Muscle of back (tissue), 13 donors: Measurements from ENCODE around the gene OR51I2. TPM values are rescaled to one million over a fixed set of nuclear protein-coding genes. Genes with fewer than 3 reads are reported as not detected.

ENCODE experiments used
- DNase-seq, 3 donors: peaks; one replicate each; pipeline versions ENCODE4 v3.0.0 to v3.0.0-alpha.2; 2013
- long read RNA-seq, 9 donors: transcript quantifications; one replicate each; lab custom pipeline, GENCODE V29; 2026
- polyA plus RNA-seq, 10 donors: library from polyadenylated mRNA; unstranded; fragments of 120-200 nt; gene quantifications; one replicate each; pipeline ENCODE4 v1.2.1, GENCODE V29; 2013; ENCODE audit not compliant: insufficient read length in 10 of 10

OR51I2 gene, protein sequence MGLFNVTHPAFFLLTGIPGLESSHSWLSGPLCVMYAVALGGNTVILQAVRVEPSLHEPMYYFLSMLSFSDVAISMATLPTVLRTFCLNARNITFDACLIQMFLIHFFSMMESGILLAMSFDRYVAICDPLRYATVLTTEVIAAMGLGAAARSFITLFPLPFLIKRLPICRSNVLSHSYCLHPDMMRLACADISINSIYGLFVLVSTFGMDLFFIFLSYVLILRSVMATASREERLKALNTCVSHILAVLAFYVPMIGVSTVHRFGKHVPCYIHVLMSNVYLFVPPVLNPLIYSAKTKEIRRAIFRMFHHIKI
- polyA plus RNA-seq, result not detected
- long read RNA-seq, donor 1, result 0 reads
- long read RNA-seq, donor 2, result 0 reads
- long read RNA-seq, donor 3, result 0 reads
- long read RNA-seq, donor 4, result 0 reads
- long read RNA-seq, donor 5, result 0 reads
- long read RNA-seq, donor 6, result 0 reads
- long read RNA-seq, donor 7, result 0 reads
- long read RNA-seq, donor 8, result 0 reads
- long read RNA-seq, donor 9, result 0 reads

DNA sequence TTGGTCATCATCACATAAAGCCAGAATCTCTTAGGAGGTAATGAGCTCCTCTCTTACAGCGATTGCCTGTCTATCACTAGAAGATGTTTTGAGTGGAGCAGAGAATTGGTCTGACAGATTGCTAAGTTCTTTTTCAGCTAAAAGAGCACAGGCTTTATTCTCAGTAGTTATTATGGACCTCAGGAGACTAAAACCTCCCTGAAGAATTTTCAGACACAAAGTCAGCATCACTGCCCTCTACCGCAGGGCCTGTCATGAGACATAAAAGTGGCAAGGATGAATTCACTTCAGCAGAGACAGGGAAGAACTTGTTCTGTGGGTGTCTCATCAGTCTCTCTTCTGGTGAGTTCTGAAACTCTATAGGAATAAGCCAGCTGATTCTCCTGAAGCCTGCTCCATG lies at the start of gene OR51I2:
Gene OR51I2 (plus strand): TSS at position 301 of the 400 bp plus-strand sequence. CDS start 4,166 bp downstream, outside the sequence.
- DNase-seq, result no peak

GRCh38 chr11:5405173-5405572 lies 44.0 kb upstream of the OR51I2 start:
- no peak for DNase-seq

- no peak for DNase-seq
These were observed 28.1 kb upstream of the OR51I2 start for GRCh38 chr11:5420993-5421392.

- no peak for DNase-seq
These were observed 27.3 kb upstream of the OR51I2 start, which contains the start of gene OR51Q1 for GRCh38 chr11:5421811-5422210. Gene OR51Q1, plus strand, starts transcription at chr11:5422111. Its CDS starts 90 bp downstream, at chr11:5422201.

- no peak for DNase-seq
These were observed 26.0 kb upstream of the OR51I2 start for GRCh38 chr11:5423131-5423530.

- DNase-seq, result no peak
These were observed 7.7 kb upstream of the OR51I2 start, which contains the start of gene OR51I1 for GRCh38 chr11:5441414-5441813. Gene OR51I1, minus strand, starts transcription at chr11:5441514. Its CDS starts 0 bp downstream, at chr11:5441514.

DNA sequence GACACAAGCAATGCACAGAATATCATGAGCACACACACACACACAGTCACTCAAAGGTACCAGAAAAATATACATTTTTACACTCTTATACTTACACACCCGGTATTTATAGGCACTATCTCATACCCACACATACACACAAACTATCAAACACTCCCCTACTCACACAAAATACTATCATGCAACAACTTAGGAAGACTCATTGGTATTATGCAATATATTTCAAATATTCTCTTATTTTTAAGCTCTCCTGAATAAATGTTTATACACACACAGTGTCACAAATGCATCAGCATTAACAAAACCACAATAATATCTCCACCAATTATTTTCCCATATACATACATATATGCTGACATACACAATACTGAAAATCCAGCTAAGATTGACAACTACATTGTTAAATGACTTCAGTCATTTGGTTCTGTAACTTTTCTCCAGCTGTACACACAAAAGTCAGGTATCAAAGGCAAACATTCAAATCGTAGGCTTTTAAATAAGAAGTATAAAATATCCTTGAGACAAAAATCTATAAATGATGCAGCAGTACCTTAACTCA lies 5.2 kb upstream of the OR51I2 start:
- no peak for DNase-seq

- DNase-seq, result no peak
These were observed 309 bp downstream of the OR51I2 start for GRCh38 chr11:5449432-5449831.

DNA sequence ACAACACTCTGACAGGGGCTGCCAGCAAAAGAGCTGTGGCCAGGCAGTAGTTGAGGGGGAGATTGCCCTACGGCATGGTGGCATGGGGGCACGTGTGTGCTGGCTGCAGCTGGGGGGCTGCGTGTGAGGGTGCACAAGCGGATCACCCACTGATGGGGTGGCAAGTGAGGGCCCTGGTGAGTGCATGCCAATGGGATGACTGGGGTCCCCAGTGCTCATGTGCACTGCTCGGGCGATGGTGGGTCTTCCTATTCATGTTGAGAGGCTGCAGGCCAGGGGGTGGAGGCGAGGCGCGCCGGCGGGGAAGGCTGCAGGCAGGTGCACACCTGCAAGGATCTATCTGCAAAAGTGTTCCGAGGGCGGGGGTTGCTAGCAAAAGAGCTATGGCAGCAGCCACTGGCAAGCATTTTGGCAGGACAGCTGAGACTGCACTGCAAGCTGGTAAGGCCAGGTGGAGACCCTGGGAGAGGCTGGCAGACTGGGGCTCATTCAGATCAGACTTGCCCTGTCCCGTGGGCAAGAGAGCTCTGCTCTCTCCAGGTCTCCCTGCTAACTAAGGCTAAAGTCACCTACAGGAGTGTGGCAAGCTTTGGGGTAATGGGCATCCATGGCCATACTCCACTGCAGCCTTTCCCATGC lies 12.0 kb downstream of the OR51I2 start:
- DNase-seq, result no peak

GRCh38 chr11:5467527-5467926 lies 18.4 kb downstream of the OR51I2 start:
- DNase-seq, result no peak

DNA sequence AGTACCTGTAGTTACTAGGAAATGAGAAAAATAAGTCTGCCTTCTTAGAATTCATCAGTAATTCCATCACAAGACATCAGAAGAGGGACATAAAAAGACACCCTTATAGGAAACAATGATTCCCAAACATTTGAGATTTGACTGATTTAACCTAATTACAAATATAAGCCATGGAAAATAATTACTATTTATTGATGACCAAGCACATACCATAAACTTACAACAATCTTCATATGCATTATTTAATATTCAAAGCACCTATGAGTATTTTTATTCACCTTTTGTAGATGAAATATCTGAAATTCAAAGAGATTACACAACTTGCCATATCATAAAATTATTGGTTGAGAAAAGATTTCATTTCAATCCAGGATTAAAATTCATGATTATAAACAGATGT lies 24.8 kb downstream of the OR51I2 start:
- no peak for DNase-seq

GRCh38 chr11:5476186-5476819 lies 27.2 kb downstream of the OR51I2 start:
- peak; percentile 18 to 34 (median 20) for DNase-seq

DNA sequence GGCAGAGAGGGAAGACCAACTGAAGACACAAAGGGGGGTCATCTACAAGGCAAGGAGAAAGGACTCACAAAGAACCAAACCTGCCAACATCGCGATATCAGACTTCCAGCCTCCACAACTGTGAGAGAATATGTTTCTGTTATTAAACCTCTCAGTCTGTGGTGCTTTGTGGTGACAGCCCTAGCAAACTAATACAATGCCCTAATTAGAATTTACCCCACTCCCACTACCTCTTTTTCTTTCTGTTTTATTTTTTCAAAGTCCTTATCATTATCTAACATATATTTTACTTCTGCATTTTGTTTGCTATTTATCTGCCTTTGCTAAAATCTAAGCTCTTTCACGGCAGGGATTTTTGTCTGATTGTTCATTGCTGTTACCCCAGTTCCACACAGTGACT lies 36.9 kb downstream of the OR51I2 start:
- DNase-seq, result no peak

- DNase-seq, result no peak
These were observed 37.3 kb downstream of the OR51I2 start for GRCh38 chr11:5486421-5486820.

DNA sequence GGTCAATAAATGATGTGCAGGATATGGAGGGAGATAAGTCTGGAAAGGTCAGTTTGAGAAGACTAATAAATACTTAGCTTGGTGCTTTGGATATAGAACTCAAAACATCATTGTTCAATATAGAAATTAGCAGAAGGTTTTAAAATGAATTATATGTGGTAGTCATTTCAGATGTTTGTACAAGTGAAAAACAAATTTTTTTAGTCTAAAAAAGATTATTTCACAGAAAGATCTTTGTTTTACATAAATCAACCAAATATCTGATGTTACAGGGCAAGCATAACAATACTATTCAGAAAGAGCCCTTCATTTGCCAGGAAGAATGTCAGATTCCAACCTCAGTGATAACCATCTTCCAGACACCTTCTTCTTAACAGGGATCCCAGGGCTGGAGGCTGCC lies 39.3 kb downstream of the OR51I2 start, which contains the start of gene OR52D1:
Gene OR52D1 (plus strand): TSS at position 301 of the 400 bp plus-strand sequence. CDS start 22 bp downstream, at position 323.
- DNase-seq, result no peak

- DNase-seq, result no peak
These were observed 39.8 kb downstream of the OR51I2 start for GRCh38 chr11:5488798-5489399.

DNA sequence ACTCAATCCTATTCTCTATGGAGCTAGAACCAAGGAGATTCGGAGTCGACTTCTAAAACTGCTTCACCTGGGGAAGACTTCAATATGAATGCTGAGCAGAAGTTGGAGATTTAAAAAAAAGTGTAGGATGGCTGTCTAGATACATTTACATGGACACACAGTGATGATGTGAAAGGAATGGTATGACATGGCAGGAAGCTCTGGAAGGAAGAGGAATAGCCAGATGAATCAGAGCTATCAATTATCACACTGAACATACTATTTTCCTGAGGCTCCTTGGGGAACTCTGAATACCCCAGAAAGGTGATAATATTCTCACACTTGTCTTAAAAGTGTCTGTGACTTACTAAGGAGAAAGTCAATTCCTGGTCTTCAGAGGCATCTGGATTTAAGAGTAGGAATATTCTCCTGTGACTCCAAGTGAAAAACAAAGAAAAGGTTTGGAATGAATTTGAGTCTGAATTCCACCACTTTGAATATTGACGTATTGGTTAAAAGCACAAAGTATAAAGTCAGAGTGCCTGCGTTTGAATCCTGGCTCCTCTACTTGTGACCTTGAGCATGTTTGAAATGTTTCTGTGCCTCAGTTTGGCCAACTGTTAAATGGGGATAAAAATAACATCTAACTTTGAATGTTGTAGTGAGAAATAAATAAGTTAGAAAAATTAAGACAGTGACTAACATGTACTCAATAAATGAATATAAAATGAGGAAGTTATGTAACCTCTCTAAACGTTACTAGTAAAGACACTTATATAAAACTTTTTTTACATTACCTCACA lies 40.6 kb downstream of the OR51I2 start:
- peak in 1 of 3 donors; percentile 7 for DNase-seq

DNA sequence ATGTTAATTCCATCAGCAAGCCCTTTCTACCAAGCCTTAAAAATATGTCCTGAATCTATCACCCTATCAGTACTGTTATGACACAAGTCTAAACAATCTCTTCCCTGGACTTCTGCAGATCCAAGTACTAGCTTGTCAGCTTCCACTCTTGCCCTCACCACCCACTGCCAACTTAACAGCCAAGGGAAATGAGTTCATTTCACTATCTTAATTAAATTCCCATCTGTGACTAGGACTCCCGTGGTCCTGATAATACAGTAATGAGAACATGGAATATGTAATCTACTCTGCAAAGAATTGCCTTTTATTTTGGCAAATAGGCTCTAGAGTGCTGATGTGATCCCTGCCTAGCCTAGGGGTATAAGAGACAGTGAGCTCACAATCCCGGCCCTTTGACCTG lies 50.5 kb downstream of the OR51I2 start:
- DNase-seq, result no peak

GRCh38 chr11:5500393-5500801 lies 51.3 kb downstream of the OR51I2 start:
- no peak for DNase-seq

- DNase-seq, result no peak
These were observed 55.3 kb downstream of the OR51I2 start for GRCh38 chr11:5504403-5504921.
